A673 (cell line): ENCODE data around the gene SHANK1. TPM values are rescaled to one million over a fixed set of nuclear protein-coding genes. Genes with fewer than 3 reads are reported as not detected.

ENCODE experiments used
- BruUV-seq: library from RNA; stranded (reverse); fragments of 400-500 nt; replicated peaks from 2 replicates; lab custom pipeline; 2021; lab: Mats Ljungman, UMichigan
- CTCF ChIA-PET: fragments of 300-600 bp; sonication (Branson Sonifier 250); formaldehyde crosslinking; loops from one replicate; lab custom pipeline; 2022; ENCODE audit warnings: antibody characterized with exemption; lab: Charles Lee
- POLR2A ChIA-PET: fragments of 300-600 bp; sonication (Branson Sonifier 250); formaldehyde crosslinking; loops from one replicate; lab custom pipeline; 2022; ENCODE audit warnings: antibody characterized with exemption; ENCODE audit not compliant: low non-redundant PET; lab: Charles Lee
- DNase-seq: peaks from one replicate; pipeline ENCODE4 v3.0.0-alpha.2; 2015; ENCODE audit warnings: low spot score
- H3K27ac ChIP-seq: fragments of 200-600 bp; sonication (generic); 2 replicates; pipeline ENCODE4 v1.5.1; 2016; ENCODE audit warnings: mixed run types, low read depth, mild to moderate bottlenecking, mixed read lengths, antibody characterized with exemption, low read length; ENCODE audit not compliant: poor library complexity, severe bottlenecking
- H3K27me3 ChIP-seq: fragments of 200-600 bp; sonication (generic); replicated peaks from 2 replicates; pipeline ENCODE4 v1.6.1; 2017; ENCODE audit warnings: mixed run types, low read depth, mild to moderate bottlenecking, mixed read lengths, antibody characterized with exemption, low read length; ENCODE audit not compliant: insufficient read depth, poor library complexity
- H3K36me3 ChIP-seq: fragments of 200-600 bp; sonication (generic); 2 replicates; pipeline ENCODE4 v1.6.1; 2016; ENCODE audit warnings: mixed run types, mild to moderate bottlenecking, mixed read lengths, antibody characterized with exemption, low read length; ENCODE audit not compliant: insufficient read depth, poor library complexity, severe bottlenecking
- H3K4me1 ChIP-seq: fragments of 200-600 bp; sonication (generic); 2 replicates; pipeline ENCODE4 v1.6.1; 2017; ENCODE audit warnings: mixed run types, mild to moderate bottlenecking, mixed read lengths, antibody characterized with exemption, low read length; ENCODE audit not compliant: insufficient read depth, poor library complexity, severe bottlenecking
- H3K4me3 ChIP-seq: fragments of 200-600 bp; sonication (generic); 2 replicates; pipeline ENCODE4 v1.5.1; 2016; ENCODE audit warnings: low read depth, mixed run types, mild to moderate bottlenecking, mixed read lengths, low read length; ENCODE audit not compliant: poor library complexity, severe bottlenecking
- H3K9me3 ChIP-seq: fragments of 200-600 bp; sonication (generic); 2 replicates; pipeline ENCODE4 v1.6.1; 2016; ENCODE audit warnings: mixed run types, low read depth, mild to moderate bottlenecking, mixed read lengths, antibody characterized with exemption, low read length; ENCODE audit not compliant: poor library complexity, severe bottlenecking
- CTCF ChIP-seq: fragments of 300-800, 200-600 bp; sonication (generic); conservative IDR thresholded peaks from 2 replicates; pipeline ENCODE4 v1.5.1; 2017; ENCODE audit warnings: low read depth, mild to moderate bottlenecking, antibody characterized with exemption, low read length, moderate library complexity, mixed read lengths
- EZH2 ChIP-seq: fragments of 200-600 bp; sonication (generic); IDR thresholded peaks from 2 replicates; pipeline ENCODE4 v1.6.1; 2017; ENCODE audit warnings: borderline replicate concordance, low read depth, mild to moderate bottlenecking, mixed read lengths, antibody characterized with exemption, low read length; ENCODE audit not compliant: poor library complexity, severe bottlenecking
- intact Hi-C: fragments of 100-400 bp; cut with micrococcal nuclease; formaldehyde crosslinking; loops from one replicate; pipeline ENCODE4 v1.10.0; 2022; ENCODE audit not compliant: unreplicated experiment
- total RNA-seq: library from RNA; stranded (reverse); gene quantifications from 2 replicates; pipeline ENCODE4 v1.2.3, GENCODE V29; 2021

The SHANK1 gene
- total RNA-seq, 1 experiment from 2014 or later, result 69.7 TPM

DNA sequence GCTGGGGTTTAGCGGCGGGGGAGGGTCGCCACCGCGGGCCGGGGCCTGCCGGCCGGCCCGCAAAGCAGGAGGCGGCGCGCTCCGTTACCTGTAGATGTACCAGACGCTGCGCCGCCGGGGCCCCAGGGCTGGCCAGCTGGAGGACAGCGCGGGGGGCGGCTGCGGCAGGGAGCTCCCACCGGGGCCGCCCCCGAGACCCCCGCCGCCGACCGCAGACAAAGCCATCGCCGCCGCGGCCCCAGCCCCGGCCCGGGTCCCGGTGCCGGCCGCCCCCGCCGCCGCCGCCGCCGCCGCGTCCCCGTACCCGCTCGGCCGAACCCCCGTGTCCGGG, 24.8 kb downstream of the SHANK1 start:
- ChIA-PET CTCF (interaction anchor here (0.8 kb wide), 1 partner anchor 9 kb away, joined by 4 read pairs; no protein-coding TSS in a partner anchor), POLR2A (no interaction called here)
- BruUV-seq, result no TSS peak
- H3K27me3 ChIP-seq, result peaks cover 8% of the 10 kb centered on the region
- no peak overlapping the region for H3K27ac ChIP-seq
- peak overlapping the region; percentile 12 for H3K4me3 ChIP-seq
- intact Hi-C loops, result no loop called here
- TF ChIP-seq CTCF (no peak), EZH2 (no peak)
- no peaks in the 10 kb centered on the region for H3K9me3 ChIP-seq
- H3K4me1 ChIP-seq, result peaks cover 6% of the 10 kb centered on the region
- no peaks in the 10 kb centered on the region for H3K36me3 ChIP-seq
- DNase-seq, result no peak

GRCh38 chr19:50693064-50693975, 26.3 kb downstream of the SHANK1 start:
- CTCF ChIA-PET, result no interaction called here
- no peak for DNase-seq

GRCh38 chr19:50690439-50690838, 29.2 kb downstream of the SHANK1 start:
- Histone ChIP-seq H3K9me3 (no peaks in the 10 kb centered on the region), H3K4me3 (no peak overlapping the region), H3K27me3 (peaks cover 8% of the 10 kb centered on the region), H3K4me1 (peaks cover under 1% of the 10 kb centered on the region), H3K27ac (no peak overlapping the region), H3K36me3 (no peaks in the 10 kb centered on the region)
- BruUV-seq, result no TSS peak
- POLR2A ChIA-PET, result no interaction called here
- intact Hi-C loops, result no loop called here
- TF ChIP-seq CTCF, result no peak
- no peak for TF ChIP-seq EZH2
- CTCF ChIA-PET, result no interaction called here
- no peak for DNase-seq

More at GRCh38 chr19:50693064-50693975, 26.3 kb downstream of the SHANK1 start:
- TF ChIP-seq CTCF (no peak), EZH2 (no peak)
- no TSS peak for BruUV-seq
- H3K36me3 ChIP-seq, result no peaks in the 10 kb centered on the region
- H3K4me1 ChIP-seq, result peaks cover 6% of the 10 kb centered on the region
- no peak overlapping the region for H3K4me3 ChIP-seq
- H3K9me3 ChIP-seq, result no peaks in the 10 kb centered on the region
- H3K27me3 ChIP-seq, result peaks cover 8% of the 10 kb centered on the region
- intact Hi-C loops, result no loop called here
- no peak overlapping the region for H3K27ac ChIP-seq
- POLR2A ChIA-PET, result no interaction called here
